ENCODE results near the gene SFTA2.

SFTA2 gene

DNA sequence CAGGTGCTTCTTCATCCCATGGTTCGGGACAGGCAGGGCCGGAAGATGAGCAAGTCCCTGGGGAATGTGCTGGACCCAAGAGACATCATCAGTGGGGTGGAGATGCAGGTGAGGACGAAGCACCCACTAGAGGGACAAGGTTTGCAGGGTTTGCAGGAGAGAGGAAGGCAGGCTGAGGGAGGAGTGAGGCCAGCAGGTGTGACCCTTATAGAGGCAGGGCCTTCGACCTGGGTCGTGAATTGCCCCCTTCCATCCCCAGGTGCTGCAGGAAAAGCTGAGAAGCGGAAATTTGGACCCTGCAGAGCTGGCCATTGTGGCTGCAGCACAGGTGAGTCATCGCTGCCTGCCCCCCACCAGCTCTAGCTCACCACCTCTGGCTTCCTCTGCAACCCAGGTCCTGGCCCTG, 9.5 kb downstream of the SFTA2 start:
- ATAC-seq (ENCODE audit: low read depth) (peak; percentile 77), DNase-seq (ENCODE audit: low spot score) (peak; percentile 83)
- Histone ChIP-seq H3K36me3 (ENCODE audit: low read depth) (peaks cover 51% of the 10 kb centered on the region), H3K27ac (ENCODE audit: poor library complexity, severe bottlenecking) (peak overlapping the region; percentile 90), H3K4me3 (ENCODE audit: severe bottlenecking) (no peak overlapping the region), H3K27me3 (ENCODE audit: insufficient read depth, poor library complexity, severe bottlenecking) (no peaks in the 10 kb centered on the region), H3K9me3 (ENCODE audit: severe bottlenecking) (no peaks in the 10 kb centered on the region), H3K4me1 (ENCODE audit: insufficient read depth, poor library complexity, severe bottlenecking) (peaks cover 32% of the 10 kb centered on the region)
- peak; percentile 34 for TF ChIP-seq CTCF (IDR thresholded peaks at IDR 0.05; ENCODE audit: poor library complexity, severe bottlenecking)

- Histone ChIP-seq H3K36me3 (ENCODE audit: low read depth) (peaks cover 34% of the 10 kb centered on the region), H3K4me1 (ENCODE audit: insufficient read depth, poor library complexity, severe bottlenecking) (peaks cover 26% of the 10 kb centered on the region), H3K27ac (ENCODE audit: poor library complexity, severe bottlenecking) (no peak overlapping the region), H3K9me3 (ENCODE audit: severe bottlenecking) (no peaks in the 10 kb centered on the region), H3K4me3 (ENCODE audit: severe bottlenecking) (no peak overlapping the region), H3K27me3 (ENCODE audit: insufficient read depth, poor library complexity, severe bottlenecking) (no peaks in the 10 kb centered on the region)
- no peak for ATAC-seq (ENCODE audit: low read depth)
- DNase-seq (ENCODE audit: low spot score): no peak
- TF ChIP-seq CTCF (IDR thresholded peaks at IDR 0.05; ENCODE audit: poor library complexity, severe bottlenecking): no peak
Measured at GRCh38 chr6:30918670-30919069, 13.3 kb downstream of the SFTA2 start.

- DNase-seq (ENCODE audit: low spot score) (no peak), ATAC-seq (ENCODE audit: low read depth) (no peak)
- peaks cover 18% of the 10 kb centered on the region for H3K4me1 ChIP-seq (ENCODE audit: insufficient read depth, poor library complexity, severe bottlenecking)
- peak overlapping the region; percentile 3 for H3K27ac ChIP-seq (ENCODE audit: poor library complexity, severe bottlenecking)
- peaks cover 36% of the 10 kb centered on the region for H3K36me3 ChIP-seq (ENCODE audit: low read depth)
- no peak overlapping the region for H3K4me3 ChIP-seq (ENCODE audit: severe bottlenecking)
- H3K9me3 ChIP-seq (ENCODE audit: severe bottlenecking): no peaks in the 10 kb centered on the region
- TF ChIP-seq CTCF (IDR thresholded peaks at IDR 0.05; ENCODE audit: poor library complexity, severe bottlenecking): no peak
- H3K27me3 ChIP-seq (ENCODE audit: insufficient read depth, poor library complexity, severe bottlenecking): no peaks in the 10 kb centered on the region
Measured at GRCh38 chr6:30917487-30917886, 14.5 kb downstream of the SFTA2 start.

GRCh38 chr6:30917041-30917440, 14.9 kb downstream of the SFTA2 start:
- Histone ChIP-seq H3K27ac (ENCODE audit: poor library complexity, severe bottlenecking) (peak overlapping the region; percentile 3), H3K4me3 (ENCODE audit: severe bottlenecking) (no peak overlapping the region), H3K27me3 (ENCODE audit: insufficient read depth, poor library complexity, severe bottlenecking) (no peaks in the 10 kb centered on the region), H3K4me1 (ENCODE audit: insufficient read depth, poor library complexity, severe bottlenecking) (peaks cover 13% of the 10 kb centered on the region), H3K36me3 (ENCODE audit: low read depth) (peaks cover 36% of the 10 kb centered on the region), H3K9me3 (ENCODE audit: severe bottlenecking) (no peaks in the 10 kb centered on the region)
- no peak for ATAC-seq (ENCODE audit: low read depth)
- TF ChIP-seq CTCF (IDR thresholded peaks at IDR 0.05; ENCODE audit: poor library complexity, severe bottlenecking): no peak
- DNase-seq (ENCODE audit: low spot score): no peak

DNA sequence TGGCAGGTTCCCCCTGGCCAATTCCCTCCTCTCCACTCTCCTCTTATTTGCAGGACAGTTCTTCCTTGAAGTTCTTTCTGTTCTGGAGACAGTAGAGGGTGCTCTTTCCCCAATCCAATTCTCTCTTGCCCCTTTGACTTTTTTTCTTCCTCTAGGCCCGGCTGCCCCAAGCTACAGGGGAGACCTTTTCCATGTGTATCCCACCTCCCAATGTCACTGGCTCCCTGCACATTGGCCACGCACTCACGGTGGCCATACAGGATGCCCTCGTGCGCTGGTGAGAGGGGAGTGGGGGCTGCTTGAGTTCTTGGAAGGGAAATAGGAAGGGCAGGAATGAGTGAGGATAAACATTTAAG, 16.4 kb downstream of the SFTA2 start:
- H3K27ac ChIP-seq (ENCODE audit: poor library complexity, severe bottlenecking): peak overlapping the region; percentile 66
- DNase-seq (ENCODE audit: low spot score) (no peak), ATAC-seq (ENCODE audit: low read depth) (peak; percentile 23; the same call in 1 of the 3 replicates)
- H3K27me3 ChIP-seq (ENCODE audit: insufficient read depth, poor library complexity, severe bottlenecking): no peaks in the 10 kb centered on the region
- H3K4me3 ChIP-seq (ENCODE audit: severe bottlenecking): no peak overlapping the region
- H3K9me3 ChIP-seq (ENCODE audit: severe bottlenecking): no peaks in the 10 kb centered on the region
- H3K36me3 ChIP-seq (ENCODE audit: low read depth): peaks cover 33% of the 10 kb centered on the region
- H3K4me1 ChIP-seq (ENCODE audit: insufficient read depth, poor library complexity, severe bottlenecking): peaks cover 11% of the 10 kb centered on the region
- peak; percentile 89 for TF ChIP-seq CTCF (IDR thresholded peaks at IDR 0.05; ENCODE audit: poor library complexity, severe bottlenecking)
